SIG-M5 treated with dmso at 0.1 percent for 504 hours (cell line): ENCODE results near the gene MCOLN3.
"Not testable (repeated sequence)": the region's sequence is repeated elsewhere in the genome, so short reads cannot be mapped to it uniquely, and the experiment has no call there.

ENCODE experiments used
- DNase-seq: peaks from one replicate; lab custom pipeline; 2025; ENCODE audit not compliant: unreplicated experiment; lab: John Stamatoyannopoulos, UW

Gene MCOLN3

DNA sequence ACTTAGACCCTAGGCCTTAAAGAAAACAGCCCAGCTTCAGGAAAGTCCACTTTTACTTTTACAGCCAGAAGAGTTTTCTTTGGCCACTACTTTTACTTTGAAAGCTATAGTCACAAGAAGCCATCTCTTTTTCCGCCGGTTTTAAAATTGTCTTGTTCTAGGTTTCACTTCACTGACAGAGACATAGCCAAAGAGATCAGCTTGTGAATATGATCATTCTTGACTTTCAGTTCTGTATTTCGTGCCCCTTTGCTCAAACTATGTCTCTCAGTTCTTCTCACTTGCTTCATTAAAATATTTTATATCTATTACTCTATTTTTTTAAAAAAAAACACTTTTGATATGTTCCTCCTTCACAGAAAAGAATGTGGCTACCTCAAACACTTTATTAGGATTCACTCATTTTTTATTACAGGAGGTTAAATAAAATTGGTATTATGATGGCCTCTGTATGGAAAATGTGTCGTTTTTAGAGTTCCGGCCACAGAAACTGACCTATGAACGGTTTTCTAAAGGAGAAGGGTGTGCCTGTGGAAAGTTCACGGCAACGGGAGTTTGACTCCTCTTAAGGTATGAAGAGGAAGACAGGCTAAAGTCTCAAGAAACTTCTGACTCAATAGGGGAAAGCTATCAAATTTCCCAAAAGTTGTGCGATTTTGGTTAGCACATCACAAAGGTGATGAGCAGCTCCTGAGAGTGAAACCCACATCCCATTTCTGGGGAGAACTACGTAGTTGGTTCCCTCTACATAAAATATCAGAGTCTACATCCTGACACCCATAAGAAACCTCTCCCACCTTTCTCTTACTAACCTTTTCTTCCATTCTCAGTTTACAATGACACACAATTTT lies 52.6 kb downstream of the MCOLN3 start:
- peak; percentile 73 for DNase-seq

DNA sequence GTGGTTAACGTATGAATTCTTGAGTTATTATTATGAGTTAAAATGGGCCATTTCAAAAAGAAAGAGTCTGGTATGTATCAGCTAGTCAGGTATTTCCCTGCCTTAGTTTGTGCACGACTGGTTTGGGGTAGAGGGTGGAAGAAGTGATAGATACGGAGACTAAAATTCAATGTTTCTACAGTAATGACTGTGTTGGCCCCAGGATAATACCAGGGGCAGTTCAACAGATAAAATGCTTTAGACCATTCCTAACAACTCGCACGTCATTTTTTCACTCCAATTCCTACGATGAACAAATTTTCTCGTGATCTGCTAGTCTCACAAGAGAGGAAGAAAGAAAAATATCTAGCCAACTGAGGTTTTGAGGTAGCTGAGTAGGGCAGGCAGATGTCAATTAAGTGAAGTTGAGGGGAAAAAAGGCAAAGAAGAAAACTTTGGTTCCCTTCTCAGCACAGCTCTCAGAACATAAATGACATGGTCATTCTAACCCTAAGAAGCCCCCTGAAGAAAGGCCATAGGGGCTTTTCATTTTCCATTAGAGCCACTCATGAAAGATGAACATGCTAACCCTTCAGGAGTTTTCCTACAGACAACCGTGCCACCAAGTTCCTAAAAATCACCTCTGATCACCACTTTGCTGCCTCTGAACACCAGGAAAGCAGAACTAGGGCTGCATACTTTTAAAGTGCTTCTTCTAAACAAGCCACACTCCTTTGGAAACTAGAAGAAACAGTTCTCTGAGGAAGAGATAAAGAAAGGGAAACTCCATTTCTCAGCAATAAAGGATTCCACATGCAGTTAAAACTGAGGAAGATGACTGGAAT lies 57.0 kb downstream of the MCOLN3 start:
- peak; percentile 64 for DNase-seq

DNA sequence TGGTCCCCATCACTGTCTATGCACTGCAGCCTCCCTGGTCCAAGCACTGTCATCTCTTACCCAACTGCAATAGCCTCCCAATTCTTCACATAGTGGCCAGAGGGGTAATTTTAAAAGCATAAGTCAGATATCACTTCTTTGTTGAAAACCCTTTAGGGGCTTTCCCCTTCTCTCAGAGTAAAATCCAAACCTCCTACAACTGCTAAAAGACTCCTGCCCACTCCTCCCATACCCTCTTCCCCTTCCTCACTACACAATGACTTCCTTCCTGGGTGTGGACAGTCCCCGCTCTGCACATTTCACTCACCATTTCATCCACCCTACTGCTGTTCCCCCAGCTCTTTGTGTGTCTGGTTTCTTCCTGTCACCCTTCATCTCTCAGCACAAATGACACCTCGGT lies 59.7 kb downstream of the MCOLN3 start:
- no peak for DNase-seq

DNA sequence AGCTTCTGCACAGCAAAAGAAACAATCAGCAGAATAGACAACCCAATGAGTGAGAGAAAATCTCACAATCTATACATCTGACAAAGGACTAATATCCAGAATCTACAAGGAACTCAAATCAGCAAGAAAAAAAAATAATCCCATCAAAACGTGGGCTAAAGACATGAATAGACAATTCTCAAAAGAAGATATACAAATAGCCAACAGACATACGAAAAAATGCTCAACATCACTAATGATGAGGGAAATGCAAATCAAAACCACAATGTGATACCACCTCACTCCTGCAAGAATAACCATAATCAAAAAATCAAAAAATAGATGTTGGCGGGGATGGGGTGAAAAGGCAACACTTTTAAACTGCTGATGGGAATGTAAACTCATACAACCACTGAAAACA lies 61.7 kb downstream of the MCOLN3 start:
- DNase-seq: not testable (repeated sequence)

DNA sequence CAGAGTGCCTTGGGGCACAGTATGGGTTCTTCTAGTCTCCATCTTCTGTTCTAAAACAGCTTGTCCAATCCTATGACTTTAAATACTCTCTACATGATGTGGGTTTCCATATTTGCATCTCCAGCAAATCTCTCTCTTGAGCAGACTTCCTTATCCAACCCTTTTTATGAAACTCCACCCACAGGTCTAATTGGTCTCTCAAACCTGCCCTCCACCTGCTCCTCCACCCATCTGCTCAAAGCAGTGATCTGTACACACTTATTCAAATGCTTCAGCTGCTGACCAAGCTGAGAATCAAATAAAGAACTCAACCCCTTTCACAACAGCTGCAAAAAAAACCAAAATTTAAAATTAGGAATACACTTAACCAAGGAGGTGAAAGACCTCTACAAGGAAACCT lies 62.9 kb downstream of the MCOLN3 start:
- no peak for DNase-seq

DNA sequence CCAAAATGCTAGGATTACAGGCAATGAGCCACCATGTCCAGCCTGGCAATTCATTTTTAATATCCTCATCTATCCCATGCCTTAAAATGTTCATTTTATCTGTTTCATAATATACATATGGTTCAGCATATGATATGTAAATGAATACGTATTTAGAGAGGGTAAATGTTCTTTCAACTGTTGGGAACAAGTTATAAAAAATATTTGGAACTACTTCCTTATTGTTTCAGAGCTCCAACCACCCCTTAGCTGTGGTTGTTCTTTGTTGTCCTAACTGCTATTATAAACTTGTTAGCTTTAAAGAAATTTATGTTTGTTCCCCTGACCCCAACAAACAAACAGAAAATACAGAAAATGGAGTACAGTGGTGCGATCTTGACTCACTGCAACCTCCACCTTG lies 65.9 kb downstream of the MCOLN3 start:
- DNase-seq: no peak

DNA sequence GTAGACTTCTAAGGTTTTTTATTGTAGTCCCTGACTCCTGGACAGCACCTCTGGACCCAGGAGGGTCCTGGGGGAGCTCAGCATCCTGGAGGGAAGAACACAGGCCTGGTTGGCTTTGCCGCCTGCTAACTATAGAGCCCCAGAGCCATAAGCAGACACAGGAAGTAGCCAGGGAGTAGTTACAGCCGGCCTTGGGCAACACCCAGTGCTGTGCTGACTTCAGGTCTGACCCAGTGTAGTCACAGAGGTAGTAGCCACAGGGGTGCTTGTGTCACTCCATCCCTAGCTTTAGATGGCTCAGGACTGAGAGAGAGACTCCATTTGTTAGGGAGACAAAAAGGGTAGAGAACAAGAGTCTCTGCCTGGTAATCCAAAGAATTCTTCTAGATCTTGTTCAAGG lies 73.3 kb downstream of the MCOLN3 start:
- DNase-seq: peak; percentile 9

DNA sequence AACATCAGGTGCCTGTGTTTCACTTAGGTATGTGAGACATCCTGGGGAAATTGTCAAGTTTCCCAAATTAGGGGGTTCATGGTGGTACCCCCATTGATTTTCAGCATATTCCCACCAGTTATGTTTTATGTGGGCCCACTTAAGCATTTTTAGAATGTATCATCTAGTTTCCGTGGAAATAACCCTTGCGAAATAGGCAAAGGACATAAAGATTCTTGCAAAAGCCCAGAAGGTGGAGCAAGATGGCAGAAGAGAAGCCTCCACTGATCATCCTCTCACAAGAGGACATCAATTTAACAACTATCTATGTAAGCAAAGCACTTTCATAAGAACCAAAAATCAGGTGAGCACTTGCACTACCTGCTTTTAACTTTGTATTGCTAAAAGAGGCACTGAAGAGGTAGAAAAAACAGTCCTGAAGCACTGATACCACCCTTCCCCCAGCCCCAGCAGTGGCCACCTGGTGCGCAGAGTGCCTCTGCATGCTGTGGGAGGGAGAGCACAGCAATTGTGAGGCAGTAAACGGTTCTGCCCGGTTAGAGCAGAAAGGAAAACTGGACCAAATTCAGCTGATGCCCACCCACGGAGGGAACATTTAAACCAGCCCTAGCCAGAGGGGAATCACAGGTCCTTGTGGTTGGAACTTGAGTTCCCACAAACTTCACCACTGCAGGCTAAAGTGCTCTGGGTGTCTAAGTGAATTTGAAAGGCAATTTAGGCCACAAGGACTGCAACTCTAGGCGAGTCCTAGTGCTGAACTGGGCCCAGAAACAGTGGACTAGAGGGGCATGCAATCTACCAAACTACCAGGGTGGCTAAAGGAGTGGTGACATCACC lies 74.6 kb downstream of the MCOLN3 start:
- DNase-seq: peak; percentile 62

DNA sequence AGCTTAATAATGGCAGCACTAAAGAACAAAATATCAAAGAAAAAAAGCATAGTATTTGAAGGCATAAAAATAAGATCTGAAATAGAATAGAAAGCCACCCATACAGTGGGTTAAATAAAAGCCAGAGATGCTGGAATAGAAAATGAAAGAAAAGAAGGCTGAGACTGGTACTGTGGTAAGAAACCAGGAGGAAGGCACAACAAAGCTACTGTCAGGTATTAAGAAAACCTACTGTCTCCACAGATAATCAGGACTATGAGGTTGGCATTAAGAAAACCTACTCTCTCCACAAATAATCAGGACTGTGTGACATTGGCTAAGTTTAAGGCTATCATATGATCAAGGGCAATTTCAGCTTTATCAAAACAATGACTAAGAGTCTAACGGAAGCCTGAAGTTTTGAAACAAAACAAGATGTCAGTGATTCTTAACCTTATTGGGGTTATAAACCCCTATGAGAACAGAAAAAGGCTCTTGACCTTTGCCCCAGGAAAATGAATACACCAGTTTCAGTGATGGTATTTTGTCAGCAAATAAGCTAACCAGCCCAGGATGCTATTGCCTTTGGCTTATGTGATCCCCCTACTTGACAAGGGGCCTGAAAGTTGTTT lies 75.8 kb downstream of the MCOLN3 start:
- no peak for DNase-seq

DNA sequence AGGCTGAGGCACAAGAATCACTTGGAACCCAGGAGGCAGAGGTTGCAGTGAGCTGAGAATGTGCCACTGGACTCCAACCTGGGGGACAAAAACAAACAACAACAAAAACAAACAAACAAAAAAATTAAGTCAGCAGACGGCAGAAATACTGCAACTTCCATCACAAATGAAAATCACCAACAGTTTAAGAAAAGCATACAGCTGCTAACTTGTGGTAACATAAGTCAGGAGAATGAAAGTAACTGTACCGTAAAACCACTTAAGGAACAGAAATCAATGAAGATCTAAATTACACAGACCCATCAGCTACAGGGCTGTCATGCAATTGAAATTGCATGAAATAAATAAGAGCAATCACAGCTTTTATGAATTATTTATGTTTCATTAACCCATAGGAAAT lies 76.3 kb downstream of the MCOLN3 start:
- DNase-seq: no peak

DNA sequence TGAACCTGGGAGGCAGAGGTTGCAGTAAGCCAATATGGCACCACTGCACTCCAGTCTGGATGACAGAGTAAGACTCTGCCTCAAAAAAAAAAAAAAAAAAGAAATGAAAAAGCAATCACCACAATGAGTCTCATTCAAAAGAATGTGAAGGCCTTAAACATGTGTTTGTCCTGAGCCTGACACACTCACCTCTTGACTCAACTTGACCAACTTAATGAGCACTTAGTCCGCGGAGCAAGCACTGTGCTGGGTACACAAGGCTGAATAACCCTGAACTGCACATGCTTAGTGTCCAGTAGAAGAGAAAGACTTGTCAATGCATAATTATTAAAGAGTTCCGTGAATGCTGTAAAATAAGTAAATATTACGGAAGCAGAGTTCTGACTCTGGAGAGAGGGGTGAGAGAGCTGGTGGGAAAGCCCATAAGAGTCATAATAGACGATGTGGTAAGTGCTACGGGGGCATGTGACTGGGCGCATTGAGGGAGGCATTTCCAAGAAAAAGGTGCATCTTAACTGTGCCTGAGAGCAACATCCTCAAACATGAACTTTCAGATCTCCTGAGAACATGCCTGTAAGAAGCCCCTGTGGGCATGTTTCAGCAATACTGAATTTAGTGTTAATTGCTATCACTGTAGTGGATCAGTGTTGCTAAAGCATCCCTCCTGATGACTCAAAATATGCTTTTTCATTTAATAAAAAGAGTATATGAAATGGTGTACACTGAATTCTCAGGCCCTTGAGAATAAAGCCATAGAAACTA lies 78.6 kb downstream of the MCOLN3 start:
- DNase-seq: no peak

DNA sequence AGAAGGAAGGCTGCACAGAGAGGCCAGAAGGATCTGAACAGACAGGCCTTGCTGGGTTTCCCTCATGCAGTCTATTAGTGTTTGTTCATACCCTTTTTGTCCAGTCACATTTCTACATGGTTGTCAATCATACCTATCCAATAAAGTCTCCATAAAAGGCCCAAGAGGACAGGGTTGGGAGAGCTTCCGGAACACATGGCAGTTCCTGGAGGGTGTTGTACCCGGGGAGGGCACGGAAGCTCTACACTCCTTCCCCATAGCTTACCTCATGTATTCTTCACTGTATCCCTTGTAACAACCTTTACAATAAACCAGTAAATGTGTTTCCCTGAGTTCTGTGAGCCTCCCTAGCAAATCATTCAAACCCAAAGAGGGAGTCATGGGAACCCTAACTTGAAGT lies 79.4 kb downstream of the MCOLN3 start:
- DNase-seq: no peak

DNA sequence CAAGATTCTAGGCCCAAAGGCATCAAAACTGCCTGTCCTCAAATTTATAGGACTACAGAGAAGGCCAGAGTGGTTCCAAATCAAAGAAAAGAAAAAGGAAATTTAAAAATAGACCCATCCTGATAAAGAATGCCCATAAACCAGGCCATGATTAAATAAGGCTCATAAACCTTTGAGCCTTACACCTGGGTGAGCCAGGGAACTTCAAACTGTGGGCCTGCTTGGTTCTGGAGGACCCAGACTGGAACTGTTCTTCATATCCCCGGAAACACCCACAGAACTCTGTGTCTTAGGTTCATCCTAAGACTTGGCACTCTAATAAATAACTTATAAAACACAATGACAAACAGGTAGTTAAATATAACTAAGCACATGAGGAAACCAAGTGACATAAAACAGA lies 80.2 kb downstream of the MCOLN3 start:
- no peak for DNase-seq
